Mucosa of gallbladder (tissue), 1 donor: ENCODE measurements around the gene CAMK2N2. TPM values are rescaled to one million over a fixed set of nuclear protein-coding genes. Genes with fewer than 3 reads are reported as not detected.

ENCODE experiments used
- DNase-seq: peaks from one replicate; pipeline ENCODE4 v3.0.0-alpha.2; 2020; ENCODE audit warnings: low spot score
- total RNA-seq: library from RNA; stranded (reverse); gene quantifications from one replicate; pipeline ENCODE4 v1.2.1, GENCODE V29; 2021
- donor health status: DM: no; HTN: no; CAD: no.

The CAMK2N2 gene
- total RNA-seq, 1 donor from 2014 or later: 0.40 TPM

DNA sequence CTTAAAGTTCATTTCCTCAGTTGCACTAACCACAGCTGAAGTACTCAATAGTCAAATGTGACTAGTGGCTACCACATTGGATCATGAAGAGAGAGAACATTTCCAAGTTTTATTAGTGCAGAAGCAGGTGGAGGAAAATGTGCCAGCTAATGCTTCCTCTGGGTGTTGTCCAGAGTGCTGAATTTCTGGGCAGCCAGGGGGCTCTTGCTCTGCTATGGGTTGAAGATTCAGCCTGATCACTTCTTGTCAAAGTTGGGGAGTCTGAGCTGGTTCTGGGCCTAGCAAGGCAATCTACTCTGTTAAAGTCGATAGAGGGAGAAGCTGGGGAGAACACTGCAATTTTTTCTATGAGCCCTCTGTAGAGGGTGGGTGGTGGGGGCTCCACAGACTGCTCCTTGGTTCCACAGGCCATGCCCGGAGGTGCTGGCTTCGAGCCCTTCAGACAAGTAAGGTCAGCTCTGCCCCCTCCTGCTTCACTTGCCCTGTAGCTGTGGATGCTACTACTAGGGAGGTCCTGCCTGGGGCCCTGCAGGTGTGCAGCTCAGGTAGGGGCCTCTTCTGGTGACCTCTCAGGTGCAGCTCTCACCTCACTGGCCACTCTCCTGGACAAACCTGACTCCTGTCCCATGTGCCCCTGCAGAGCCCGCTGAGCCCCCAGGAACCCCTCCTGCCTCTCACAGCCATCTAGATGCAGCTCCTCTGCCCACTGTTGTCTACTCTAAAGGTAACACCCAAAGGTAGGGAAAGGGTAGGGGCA lies 20.8 kb downstream of the CAMK2N2 start:
- no peak for DNase-seq

DNA sequence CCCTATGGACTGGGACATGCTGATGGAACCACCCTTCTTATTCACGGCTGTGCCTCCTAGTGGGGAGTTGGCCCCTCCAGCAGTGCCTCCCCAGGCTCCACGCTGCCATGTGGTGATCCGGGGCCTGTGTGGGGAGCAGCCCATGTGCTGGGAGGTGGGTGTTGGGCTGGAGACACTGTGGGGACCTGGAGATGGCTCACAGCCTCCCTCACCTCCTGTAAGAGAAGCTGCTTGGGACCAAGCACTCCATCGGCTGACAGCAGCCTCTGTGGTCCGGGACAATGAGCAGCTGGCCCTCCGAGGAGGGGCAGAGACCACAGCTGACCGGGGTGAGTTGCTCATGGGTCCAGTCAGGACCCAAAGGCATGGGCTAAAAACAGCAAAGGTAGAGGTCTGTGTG lies 21.6 kb downstream of the CAMK2N2 start:
- no peak for DNase-seq

DNA sequence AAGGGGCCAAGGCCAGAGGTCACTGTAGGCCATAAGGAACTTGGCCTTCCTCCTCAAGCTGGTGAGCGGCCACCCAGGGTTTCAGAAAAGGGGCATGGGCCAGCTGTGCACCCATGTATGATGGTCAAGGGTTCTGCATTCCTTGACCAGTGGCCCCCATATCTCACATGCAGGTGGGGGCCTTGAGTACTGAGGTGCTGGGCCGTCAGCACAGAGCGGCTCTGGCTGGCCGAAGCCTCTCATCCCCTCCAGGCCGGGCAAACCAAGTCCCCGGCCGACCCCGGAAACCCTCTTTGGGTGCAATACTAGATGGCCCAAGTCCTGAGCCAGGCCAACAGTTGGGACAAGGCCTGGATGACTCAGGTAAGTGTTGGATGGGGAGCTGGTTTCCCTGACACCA lies 22.1 kb downstream of the CAMK2N2 start:
- DNase-seq: no peak

DNA sequence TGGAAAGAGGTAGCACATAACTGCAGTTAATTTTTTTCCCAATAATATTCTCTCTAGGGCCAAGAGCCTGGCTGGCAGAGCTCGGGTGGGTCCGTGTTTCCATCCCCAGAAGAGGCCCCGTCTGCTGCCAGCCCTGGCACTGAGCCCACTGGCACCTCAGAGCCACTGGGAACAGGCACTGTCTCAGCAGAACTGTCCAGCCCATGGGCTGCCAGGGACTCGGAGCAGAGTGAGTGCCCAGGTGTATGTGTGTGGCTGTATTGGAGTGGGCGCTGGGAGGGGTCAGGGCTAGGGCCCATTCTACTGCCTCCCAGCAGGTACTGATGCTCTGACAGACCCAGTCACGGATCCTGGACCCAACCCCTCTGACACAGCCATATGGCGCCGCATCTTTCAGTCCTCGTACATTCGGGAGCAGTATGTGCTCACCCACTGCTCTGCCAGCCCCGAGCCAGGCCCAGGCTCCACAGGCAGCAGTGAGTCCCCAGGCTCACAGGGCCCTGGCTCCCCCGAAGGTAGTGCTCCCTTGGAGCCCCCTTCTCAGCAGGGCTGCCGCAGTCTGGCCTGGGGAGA lies 23.0 kb downstream of the CAMK2N2 start:
- no peak for DNase-seq

DNA sequence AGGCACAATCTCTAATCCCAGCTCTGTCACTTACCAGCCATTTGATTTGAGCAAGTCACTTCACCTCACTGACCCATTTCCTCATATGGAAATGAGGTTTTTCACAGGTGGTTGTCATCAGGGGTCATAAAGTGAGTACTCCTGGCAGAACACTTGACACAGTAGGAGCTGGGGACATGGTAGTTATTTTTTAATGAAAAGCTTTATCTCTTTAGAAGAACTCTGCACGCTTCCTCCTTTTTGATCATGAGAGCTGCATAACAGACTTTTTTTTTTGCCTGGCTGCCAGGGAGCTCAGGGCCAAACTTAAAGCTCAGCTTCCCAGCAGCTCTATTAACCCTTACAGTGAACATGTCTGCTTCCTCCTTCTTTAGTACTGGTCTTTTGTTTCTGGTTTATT lies 23.5 kb downstream of the CAMK2N2 start:
- DNase-seq: no peak

DNA sequence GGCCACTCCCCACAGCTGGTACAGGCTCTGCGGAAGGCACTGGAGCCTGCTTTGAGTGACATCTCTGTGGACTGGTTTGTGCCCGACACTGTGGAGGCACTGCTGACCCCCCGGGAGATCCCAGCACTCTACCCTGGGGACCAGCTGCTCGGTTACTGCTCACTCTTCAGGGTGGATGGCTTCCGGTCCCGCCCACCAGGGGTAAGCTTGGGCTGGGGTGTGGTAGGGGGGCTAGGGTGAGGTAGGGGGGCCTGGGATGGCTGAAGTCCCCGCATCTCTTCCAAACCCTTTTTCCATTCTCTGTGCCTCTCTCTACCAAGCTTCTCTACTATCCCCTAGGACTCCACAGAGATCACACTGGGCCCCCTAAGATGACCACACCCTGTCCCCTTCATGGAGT lies 24.1 kb downstream of the CAMK2N2 start:
- DNase-seq: no peak

DNA sequence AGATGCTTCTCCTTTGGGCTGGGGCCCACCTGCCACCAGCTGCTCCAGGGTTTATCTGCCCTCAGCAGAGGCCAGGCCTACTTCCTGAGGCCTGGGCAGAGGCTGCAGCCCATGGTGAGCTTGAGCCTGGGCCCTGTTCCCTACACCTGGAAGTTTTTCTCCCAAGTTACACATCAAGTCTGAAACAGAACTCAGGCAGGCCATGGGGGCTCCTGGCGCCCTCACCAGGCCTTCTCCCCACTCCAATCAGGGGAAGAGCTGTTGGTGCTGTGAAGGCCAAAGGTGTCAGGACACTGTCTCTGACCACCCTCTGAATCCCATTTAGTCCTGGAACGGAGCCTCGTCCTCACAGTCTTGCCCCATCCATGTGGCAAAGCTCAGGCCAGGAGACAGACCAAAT lies 24.7 kb downstream of the CAMK2N2 start:
- no peak for DNase-seq

DNA sequence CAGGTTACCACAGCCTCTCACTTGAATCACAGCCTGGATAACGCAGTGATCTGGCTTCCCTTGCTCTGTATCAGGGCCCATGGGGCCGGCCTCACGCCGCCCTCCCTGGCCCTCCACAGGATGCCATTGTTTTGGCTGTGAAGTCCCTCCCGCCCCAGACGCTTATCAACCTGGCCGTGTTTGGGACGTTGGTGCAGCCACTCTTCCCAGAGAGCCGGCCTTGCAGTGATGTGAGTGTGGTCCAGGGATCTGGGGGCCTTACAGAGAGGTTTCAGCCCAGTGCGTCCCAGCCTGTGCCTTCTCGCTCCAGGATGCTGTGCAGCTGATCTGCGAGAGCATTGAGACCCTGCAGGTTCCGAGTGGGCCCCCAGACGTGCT lies 25.3 kb downstream of the CAMK2N2 start:
- no peak for DNase-seq

DNA sequence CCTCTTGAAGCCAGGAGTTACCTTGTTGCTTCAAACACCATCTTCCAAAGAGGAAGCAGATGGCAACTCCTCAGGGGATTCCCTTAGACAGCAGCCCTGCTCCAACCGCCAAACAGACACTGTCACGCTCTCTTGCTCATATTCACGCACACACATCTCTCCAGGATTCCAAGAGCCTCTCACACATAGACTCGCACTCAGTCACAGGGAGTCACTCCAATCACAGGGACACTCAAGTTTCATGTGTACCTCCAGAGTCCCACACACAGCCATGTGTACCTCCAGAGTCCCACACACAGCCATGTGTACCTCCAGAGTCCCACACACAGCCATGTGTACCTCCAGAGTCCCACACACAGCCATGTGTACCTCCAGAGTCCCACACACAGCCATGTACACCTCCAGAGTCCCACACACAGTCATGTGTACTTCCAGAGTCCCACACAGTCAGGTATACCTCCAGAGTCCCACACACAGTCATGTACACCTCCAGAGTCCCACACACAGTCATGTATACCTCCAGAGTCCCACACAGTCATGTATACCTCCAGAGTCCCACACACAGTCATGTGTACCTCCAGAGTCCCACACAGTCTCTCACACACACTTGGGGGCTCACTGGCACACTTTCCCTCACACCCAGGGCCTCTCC lies 25.8 kb downstream of the CAMK2N2 start:
- DNase-seq: no peak

DNA sequence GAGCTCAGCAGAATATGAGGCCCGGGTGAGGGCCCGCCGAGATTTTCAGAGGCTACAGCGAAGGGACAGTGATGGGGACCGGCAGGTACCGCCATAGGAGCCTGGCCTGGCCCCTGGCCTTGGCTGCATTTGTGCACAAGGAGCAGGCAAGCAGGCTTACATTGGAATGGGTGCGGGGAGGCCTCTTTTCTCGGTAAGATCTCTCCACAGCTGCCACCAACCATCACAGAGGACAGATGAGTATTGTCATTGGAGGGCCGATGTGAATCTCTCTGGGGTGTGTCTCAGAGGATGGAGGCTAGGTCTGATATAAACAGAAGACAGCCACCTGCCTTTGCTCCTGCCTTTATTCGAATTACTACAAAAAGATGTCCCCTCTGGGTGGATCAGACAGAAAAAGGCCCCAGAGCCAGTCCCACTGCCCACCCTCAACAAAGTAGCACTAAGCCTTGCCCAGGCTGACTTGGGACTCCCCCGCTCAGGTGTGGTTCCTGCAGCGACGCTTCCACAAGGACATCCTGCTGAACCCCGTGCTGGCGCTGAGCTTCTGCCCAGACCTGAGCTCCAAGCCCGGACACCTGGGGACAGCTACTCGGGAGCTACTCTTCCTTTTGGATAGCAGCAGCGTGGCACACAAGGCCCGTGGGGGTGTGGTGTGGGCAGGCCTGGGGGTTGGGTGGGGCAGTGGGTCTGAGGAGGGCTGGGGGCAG lies 26.5 kb downstream of the CAMK2N2 start:
- no peak for DNase-seq

DNA sequence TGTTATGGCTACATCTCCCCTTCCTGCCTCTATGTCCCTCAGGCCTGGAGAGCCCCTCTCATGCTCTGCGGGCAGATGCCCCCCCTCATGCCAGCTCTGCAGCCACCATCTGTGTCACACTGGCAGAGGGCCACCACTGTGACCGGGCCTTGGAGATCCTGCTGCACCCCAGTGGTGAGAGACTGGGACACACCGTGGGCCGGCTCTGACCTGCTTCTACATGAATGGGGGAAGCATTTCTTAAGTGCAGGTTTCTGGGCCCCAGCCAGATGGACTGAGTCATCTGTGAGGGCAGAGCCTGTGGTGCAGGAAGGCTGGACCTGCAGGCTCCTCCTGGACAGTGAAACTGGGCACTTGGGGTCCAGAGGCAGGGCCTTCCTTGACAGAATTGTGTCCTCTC lies 27.1 kb downstream of the CAMK2N2 start:
- DNase-seq: peak; percentile 76

DNA sequence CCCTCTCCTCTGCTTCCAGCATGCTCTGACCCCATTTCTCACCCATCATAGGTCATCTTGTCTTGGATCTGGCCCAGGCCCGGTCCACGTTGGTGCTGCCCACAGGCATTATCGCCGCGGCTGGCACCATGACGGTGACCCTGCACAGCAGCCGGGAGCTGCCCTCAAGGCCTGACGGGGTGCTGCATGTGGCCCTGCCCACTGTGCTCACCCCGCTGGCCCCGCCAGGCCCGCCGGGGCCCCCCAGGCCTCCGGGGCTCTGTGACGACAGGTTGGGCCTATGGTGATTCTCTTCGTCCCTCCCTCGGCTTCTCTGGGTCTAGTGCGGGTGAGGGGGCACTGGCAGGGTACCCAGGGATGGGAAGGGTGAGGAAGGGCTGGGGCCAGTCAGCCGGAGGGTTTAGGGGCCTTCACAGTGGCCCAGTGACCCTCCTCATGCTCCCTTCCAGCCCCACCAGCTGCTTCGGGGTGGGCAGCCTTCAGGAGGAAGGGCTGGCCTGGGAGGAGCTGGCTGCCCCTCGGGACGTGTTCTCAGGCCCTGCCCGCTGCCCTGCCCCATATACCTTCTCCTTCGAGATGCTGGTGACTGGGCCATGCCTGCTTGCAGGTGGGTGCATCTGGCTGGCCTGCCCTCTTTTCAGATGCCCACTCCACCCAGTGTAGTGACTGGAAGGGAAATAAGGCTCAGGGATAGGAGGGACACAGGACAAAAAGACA lies 28.1 kb downstream of the CAMK2N2 start:
- DNase-seq: no peak

DNA sequence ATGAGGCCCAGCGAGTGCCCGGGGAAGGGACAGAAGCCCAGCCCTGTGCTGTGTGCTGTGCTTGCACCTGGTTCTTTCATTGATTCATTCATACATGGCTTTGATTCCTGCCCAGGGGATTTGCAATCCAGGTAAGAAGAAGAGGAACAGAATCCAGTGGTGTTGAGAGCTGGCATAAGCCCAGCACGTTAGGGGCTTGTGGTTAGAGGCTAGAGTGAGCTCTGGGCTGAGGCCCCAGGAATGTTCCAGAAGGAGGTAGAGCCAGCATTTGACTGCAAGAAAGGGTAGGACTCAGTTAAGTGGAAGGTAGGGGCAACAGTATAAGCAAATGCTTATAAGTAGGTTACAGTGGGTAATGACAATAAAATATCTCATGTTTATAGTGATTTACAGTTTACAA lies 29.7 kb downstream of the CAMK2N2 start:
- no peak for DNase-seq

DNA sequence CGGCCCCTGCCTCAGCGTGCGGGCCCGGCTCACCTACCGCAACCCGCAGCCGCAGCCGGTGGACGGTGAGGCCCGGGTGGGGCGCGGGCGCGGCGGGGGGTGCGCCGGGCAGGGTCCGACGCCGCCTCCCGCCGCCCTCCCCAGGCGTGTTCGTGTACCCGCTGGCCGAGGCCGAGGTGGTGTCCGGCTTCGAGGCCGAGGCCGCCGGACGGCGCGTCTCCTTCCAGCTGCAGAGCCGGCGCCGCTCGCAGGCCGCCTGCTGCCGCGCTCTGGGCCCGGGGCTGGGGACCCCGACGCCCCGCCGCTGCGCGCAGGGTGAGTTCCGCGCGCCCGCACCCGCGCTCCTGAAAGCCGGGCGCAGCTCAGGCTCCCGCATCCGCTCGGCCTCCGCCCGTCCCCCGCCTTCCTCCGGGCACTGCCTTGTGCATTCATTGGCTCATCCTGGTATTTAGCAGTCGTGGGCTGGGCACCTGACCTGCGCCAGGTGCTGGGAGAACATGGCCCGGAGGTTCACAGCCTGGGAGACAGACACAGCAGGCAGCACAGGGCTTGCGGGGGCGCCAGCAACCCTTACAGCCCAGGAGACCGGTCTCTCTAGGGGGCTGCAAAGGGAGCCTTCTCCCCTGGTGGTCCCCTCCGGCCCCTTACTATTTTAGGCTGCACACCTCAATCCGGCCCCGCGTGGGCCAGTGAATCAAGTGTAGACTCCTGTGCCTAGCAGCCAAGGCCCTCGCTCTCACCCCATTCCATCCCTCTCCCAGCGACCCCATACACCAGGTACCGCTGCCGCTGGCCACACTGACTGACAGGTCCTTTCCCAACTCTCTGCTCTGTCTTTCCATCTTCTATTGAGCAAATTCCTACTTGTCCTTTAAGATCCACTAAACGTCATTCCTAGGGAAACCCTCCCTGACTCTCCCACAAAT lies 30.5 kb downstream of the CAMK2N2 start:
- DNase-seq: no peak

DNA sequence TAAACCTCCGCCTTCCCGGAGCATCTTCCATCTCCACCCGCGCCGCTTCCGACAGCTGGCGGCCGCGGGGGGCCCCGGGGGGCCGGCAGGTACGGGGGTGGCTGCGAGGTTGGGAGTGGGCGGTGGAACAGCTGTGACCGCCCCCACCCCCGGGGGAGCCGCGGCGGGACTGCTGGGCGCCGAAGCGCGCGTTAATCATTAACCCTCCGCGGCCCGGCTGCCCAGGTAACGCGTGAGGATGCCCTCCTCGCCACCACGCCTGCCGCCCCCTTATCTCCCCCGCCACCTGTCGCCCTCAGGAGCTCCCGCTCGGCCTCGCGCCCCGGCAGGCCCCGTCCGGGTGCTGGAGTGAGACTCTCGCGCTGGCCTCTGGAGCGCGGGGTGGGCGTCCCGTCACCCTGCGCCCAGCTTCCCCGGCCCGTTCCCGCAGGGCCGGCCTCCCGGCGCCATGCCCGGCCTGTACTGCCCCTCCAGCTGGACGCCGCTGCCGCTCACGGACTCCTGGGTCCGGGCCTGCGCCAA lies 31.2 kb downstream of the CAMK2N2 start:
- no peak for DNase-seq

DNA sequence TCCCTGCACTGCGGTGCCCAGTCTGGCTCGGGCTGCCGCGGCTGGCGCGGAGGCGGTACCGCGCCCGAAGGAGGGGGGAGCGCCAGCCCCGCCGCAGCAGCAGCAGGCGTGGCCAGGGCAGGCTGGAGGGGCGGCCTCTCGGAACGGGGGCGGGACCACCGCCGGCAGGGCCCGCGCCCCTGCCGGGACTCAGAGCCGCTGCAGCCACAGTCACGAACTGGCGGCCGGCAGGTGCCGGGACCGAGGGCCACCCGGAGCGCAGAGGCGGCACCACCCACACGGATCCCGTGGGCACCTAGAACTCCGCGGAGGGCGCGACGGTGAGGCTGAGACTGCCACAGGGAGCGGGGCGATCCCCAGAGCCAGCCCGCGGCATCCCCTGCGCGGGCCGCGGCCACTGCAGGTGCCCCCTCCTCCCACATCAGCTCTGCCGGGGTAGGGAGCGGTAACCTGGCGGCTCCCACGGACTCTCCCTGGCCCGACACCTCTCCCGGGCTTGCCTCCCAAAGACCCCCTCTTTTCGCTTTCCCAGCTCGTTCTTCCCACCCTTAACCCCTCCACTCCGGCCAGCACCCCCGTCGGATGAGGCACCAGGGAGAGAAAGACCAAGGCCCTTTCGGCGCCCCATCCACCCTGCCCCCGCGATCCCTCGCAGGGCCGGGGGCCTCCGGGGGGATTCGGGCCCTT lies 31.8 kb downstream of the CAMK2N2 start, which contains the start of gene VWA5B2:
Gene VWA5B2 (plus strand): TSS at position 192 of the 687 bp plus-strand sequence. CDS start 944 bp downstream, outside the sequence.
- DNase-seq: peak; percentile 23

DNA sequence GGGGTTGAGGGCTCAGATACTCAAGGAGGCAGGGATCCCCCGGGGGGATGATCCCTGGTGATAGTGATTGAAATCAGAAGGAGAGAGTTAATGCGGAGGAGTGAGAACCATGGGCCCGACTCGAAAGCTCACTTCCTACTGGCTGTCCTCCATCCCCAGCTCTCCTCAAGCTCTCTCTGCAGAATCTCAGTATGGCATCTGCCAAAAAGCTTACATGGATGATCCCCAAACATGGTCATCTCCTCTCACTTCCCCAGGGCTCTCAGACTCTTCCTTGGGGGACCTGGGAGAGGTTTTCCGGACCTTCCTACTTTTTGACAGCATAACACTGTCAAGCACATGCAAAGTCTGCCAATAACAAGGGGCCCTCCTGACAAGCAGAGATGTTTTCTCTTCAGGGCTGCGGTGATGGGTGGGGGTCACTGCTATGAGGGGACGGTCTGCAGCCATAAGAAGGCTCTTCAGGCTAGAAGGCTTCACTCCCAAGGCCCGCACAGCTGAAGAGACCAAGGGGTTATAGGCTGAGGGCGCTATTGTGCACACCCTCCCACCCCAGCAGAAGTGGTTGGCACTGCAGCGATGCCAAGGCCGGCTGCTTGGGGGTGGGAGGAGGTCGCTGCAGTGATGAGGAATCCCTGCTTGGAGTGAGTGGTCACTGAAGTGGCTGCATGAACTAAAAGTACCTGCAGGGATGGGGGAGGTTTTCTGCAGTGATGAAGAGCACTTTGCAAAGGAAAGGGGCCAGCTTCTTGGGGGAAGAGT lies 32.8 kb downstream of the CAMK2N2 start:
- no peak for DNase-seq

DNA sequence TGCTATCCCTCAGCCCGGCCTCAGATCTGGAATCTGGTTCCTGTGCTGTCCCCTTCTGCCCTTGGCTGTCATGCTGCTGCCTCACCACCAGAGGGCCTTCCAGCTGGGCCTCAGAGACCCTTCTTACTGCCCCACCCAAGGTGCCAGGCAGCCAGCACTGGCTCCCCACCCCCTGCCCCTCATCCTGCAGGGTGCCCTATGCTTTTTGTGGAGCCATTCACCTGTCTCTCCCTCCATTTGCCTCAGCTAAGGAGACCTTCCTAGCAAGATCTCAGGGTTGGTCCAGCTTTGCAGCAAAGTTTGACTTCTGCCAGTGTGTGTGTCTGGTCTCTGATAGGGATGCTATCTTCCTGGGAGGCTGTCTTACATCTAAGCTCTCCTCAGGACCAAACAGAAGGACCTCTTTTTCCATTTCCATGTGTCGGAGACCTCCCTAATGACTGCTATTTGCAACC lies 33.8 kb downstream of the CAMK2N2 start:
- DNase-seq: no peak

DNA sequence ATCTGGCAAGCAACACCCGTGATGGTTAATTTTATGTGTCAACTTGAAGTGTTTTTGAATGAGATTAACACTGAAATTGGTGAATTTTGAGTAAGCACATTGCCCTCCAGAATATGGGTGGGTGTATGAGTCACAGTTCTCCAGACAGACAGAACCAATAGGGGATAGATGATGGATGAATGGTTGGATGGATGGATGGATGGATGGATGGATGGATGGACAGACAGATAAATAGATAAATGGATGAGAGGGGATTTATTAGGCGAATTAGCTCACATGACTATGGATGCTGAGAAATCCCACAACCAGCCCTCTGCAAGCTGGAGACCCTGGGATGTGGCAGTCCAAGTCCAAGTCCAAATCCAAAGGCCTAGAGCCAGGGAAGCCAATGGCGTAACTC lies 37.4 kb downstream of the CAMK2N2 start:
- no peak for DNase-seq
